ENCODE results near the gene SKI.

DNA sequence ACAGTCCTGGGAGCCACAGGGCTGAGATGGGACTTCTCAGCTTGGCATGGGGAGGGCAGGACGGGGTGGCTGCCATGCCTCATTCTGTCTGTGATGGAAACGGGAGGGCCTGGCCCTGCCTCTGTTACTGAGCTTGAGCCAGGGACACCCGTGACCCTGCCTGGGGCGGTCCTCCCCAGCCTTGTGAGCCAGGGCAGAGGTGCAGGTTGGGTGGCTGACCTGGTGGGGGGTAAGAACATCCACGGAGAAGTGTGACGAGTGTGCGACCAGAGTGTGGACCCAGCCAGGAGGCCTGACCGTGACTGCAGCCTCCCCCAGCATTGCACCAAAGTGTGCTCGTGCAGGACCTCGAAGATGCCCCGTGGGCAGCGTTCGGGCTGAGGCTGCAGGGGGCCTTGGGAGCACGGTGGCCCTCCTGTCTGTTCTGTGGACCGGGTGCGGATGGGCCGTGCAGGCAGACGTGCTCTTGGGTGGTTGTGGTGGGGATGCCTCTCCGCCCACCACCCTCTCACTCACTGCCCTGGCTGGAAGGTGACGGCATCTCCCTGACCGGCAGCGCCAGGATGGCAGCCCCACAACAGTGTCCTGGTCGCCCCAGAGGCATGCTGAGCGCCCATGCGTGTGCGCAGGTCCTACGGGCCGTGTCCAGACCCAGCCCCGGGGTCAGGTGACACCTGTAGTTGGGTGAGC lies 45.4 kb downstream of the SKI start:
- TF ChIP-seq CTCF (IDR thresholded peaks at IDR 0.05) (no peak), POLR2AphosphoS5 (IDR thresholded peaks at IDR 0.05; ENCODE audit: insufficient read depth in 1 of 2, low read depth in 1 of 2) (no peak), POLR2A (IDR thresholded peaks at IDR 0.05) (no peak)
